Breast epithelium (tissue), 4 donors: ENCODE measurements around the gene PARVB. TPM values are rescaled to one million over a fixed set of nuclear protein-coding genes. Genes with fewer than 3 reads are reported as not detected.

Experiments
- DNase-seq, 2 donors: peaks; one replicate each; pipeline ENCODE4 v3.0.0-alpha.2; 2019; ENCODE audit warnings: low spot score in 2 of 2
- H3K27ac ChIP-seq, 2 donors: fragments of 200-600 bp; sonication (generic) in 1 of 2; one replicate each; pipeline ENCODE4 v1.5.1; 2016 to 2019; ENCODE audit warnings: mild to moderate bottlenecking in 1 of 2
- H3K27me3 ChIP-seq, 2 donors: fragments of 200-600 bp; sonication (generic) in 1 of 2; one replicate each; pipeline versions ENCODE4 v1.5.1 to v1.6.0; 2017 to 2019; ENCODE audit warnings: control low read depth in 1 of 2, mild to moderate bottlenecking in 1 of 2
- H3K36me3 ChIP-seq: fragments of 200-600 bp; one replicate; pipeline ENCODE4 v1.5.1; 2019
- H3K4me1 ChIP-seq, 2 donors: fragments of 200-600 bp; sonication (generic); one replicate each; pipeline ENCODE4 v1.5.1; 2016 to 2019; ENCODE audit warnings: control low read depth in 1 of 2
- H3K4me3 ChIP-seq, 3 donors: fragments of 200-600 bp; sonication (generic); 1 replicate in 2 of 3; 2 replicates in 1 of 3; pipeline ENCODE4 v1.5.1; 2016 to 2019; ENCODE audit warnings: mild to moderate bottlenecking in 3 of 3, moderate library complexity in 2 of 3
- H3K9me3 ChIP-seq, 2 donors: fragments of 200-600 bp; sonication (generic) in 1 of 2; one replicate each; pipeline ENCODE4 v1.5.1; 2016 to 2019; ENCODE audit warnings: control low read depth in 1 of 2
- POLR2A ChIP-seq: fragments of 450-650 bp; IDR thresholded peaks from one replicate; pipeline ENCODE4 v1.6.1; 2016; ENCODE audit warnings: antibody characterized with exemption, mild to moderate bottlenecking, moderate library complexity
- POLR2AphosphoS5 ChIP-seq, 3 donors: sonication (generic); formaldehyde crosslinking; IDR thresholded peaks; one replicate each; pipeline ENCODE4 v1.6.1; 2017; ENCODE audit warnings: antibody characterized with exemption in 3 of 3
- intact Hi-C: fragments of 100-400 bp; cut with DNase I; formaldehyde crosslinking; loops from one replicate; pipeline ENCODE4 v1.15.1; 2023; ENCODE audit warnings: low total_unique reads
- total RNA-seq, 3 donors: library from RNA; depleted of rRNA; stranded (reverse); fragments of >200 nt; gene quantifications; one replicate each; pipeline ENCODE4 v1.1.0, GENCODE V29; 2016
- TF ChIP-seq, protein P1 (sequence below), 3 donors: fragments of 450-650 bp; IDR thresholded peaks; one replicate each; pipeline ENCODE4 v1.5.1; 2016 to 2017; ENCODE audit warnings: antibody characterized with exemption in 3 of 3, mild to moderate bottlenecking in 3 of 3, moderate library complexity in 3 of 3

PARVB gene
- total RNA-seq, 3 donors from 2014 or later: 12.3 to 57.6 (median 21.6) TPM

GRCh38 chr22:44002997-44003396, 21.1 kb upstream of the PARVB start:
- DNase-seq: no peak
- H3K4me3 ChIP-seq: no peak overlapping the region
- H3K27ac ChIP-seq: no peak overlapping the region
- H3K4me1 ChIP-seq: no peaks in the 10 kb centered on the region
- peaks cover 0 to 10% of the 10 kb centered on the region in 2 donors for H3K9me3 ChIP-seq
- intact Hi-C loops: no loop called here
- no peaks in the 10 kb centered on the region for H3K27me3 ChIP-seq
- TF ChIP-seq POLR2AphosphoS5 (IDR thresholded peaks at IDR 0.05) (no peak), POLR2A (no peak)
- TF ChIP-seq, protein P1, sequence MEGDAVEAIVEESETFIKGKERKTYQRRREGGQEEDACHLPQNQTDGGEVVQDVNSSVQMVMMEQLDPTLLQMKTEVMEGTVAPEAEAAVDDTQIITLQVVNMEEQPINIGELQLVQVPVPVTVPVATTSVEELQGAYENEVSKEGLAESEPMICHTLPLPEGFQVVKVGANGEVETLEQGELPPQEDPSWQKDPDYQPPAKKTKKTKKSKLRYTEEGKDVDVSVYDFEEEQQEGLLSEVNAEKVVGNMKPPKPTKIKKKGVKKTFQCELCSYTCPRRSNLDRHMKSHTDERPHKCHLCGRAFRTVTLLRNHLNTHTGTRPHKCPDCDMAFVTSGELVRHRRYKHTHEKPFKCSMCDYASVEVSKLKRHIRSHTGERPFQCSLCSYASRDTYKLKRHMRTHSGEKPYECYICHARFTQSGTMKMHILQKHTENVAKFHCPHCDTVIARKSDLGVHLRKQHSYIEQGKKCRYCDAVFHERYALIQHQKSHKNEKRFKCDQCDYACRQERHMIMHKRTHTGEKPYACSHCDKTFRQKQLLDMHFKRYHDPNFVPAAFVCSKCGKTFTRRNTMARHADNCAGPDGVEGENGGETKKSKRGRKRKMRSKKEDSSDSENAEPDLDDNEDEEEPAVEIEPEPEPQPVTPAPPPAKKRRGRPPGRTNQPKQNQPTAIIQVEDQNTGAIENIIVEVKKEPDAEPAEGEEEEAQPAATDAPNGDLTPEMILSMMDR (IDR thresholded peaks at IDR 0.05): no peak
- no peaks in the 10 kb centered on the region for H3K36me3 ChIP-seq

- Histone ChIP-seq H3K27ac (no peak overlapping the region), H3K4me1 (no peaks in the 10 kb centered on the region), H3K9me3 (peaks cover 0 to 10% of the 10 kb centered on the region in 2 donors), H3K27me3 (no peaks in the 10 kb centered on the region), H3K36me3 (no peaks in the 10 kb centered on the region), H3K4me3 (no peak overlapping the region)
- DNase-seq: no peak
- intact Hi-C loops: no loop called here
- TF ChIP-seq, protein P1 (IDR thresholded peaks at IDR 0.05): no peak
- no peak for TF ChIP-seq POLR2AphosphoS5 (IDR thresholded peaks at IDR 0.05)
- no peak for TF ChIP-seq POLR2A
These were observed 20.5 kb upstream of the PARVB start for GRCh38 chr22:44003405-44004103.

- intact Hi-C loops: no loop called here
- H3K27me3 ChIP-seq: no peaks in the 10 kb centered on the region
- TF ChIP-seq, protein P1 (IDR thresholded peaks at IDR 0.05): no peak
- no peak for TF ChIP-seq POLR2A
- no peak for TF ChIP-seq POLR2AphosphoS5 (IDR thresholded peaks at IDR 0.05)
- DNase-seq: no peak
- peaks cover 0 to 10% of the 10 kb centered on the region in 2 donors for H3K9me3 ChIP-seq
- no peak overlapping the region for H3K27ac ChIP-seq
- H3K36me3 ChIP-seq: no peaks in the 10 kb centered on the region
- no peak overlapping the region for H3K4me3 ChIP-seq
- H3K4me1 ChIP-seq: no peaks in the 10 kb centered on the region
These were observed 20.0 kb upstream of the PARVB start for GRCh38 chr22:44004104-44004460.

DNA sequence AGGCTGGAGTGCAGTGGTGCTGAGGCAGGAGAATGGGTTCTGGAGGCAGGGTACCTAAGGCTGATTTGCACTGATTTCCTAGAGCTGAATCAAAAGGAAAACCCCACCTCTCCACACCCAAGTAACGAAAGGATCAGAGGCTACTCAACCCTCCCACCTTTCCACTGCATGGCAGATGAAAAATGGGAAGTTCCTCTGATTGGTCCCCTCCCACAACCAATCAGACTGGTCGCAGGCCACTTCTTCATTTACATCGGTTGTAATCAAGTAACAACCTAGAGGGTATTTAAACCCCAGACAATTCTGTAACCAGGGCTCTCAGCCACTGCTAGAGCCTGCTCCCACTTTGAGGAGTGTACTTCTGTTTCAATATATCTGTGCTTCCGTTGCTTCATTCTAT, 18.6 kb upstream of the PARVB start:
- DNase-seq: no peak
- TF ChIP-seq POLR2AphosphoS5 (IDR thresholded peaks at IDR 0.05): no peak
- TF ChIP-seq POLR2A: no peak
- H3K4me3 ChIP-seq: no peak overlapping the region

DNA sequence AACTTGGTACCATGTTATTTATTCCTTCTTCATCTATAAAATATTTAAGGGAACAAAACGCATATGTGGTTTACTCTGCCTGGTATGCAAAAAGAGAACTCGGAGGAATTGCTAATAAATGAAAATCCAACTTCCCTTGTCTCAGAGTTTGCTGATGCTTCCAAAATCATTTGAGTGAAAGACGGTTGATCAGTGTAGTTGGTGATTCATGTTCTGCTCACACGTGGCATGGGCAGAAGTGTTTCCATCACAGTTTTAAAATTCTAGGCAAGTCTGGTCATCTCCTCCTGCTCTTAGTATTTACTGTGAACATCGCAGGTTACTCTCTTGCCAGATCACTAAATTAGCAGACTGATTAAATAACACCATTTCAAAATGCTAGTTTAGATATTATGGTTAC, 11.9 kb upstream of the PARVB start:
- Histone ChIP-seq H3K27me3 (no peaks in the 10 kb centered on the region), H3K9me3 (no peaks in the 10 kb centered on the region), H3K4me1 (no peaks in the 10 kb centered on the region), H3K4me3 (no peak overlapping the region), H3K27ac (no peak overlapping the region), H3K36me3 (no peaks in the 10 kb centered on the region)
- TF ChIP-seq, protein P1 (IDR thresholded peaks at IDR 0.05): no peak
- TF ChIP-seq POLR2AphosphoS5 (IDR thresholded peaks at IDR 0.05): no peak
- no peak for TF ChIP-seq POLR2A
- DNase-seq: no peak
- intact Hi-C loops: no loop called here

More for the DNA sequence above, 18.6 kb upstream of the PARVB start:
- Histone ChIP-seq H3K27me3 (no peaks in the 10 kb centered on the region), H3K4me1 (no peaks in the 10 kb centered on the region), H3K36me3 (no peaks in the 10 kb centered on the region), H3K9me3 (peaks cover 0 to 10% of the 10 kb centered on the region in 2 donors), H3K27ac (no peak overlapping the region)
- intact Hi-C loops: no loop called here
